ENCODE measurements around the gene ZNF784. TPM values are rescaled to one million over a fixed set of nuclear protein-coding genes. Genes with fewer than 3 reads are reported as not detected.
A peak's percentile ranks its signal among the peaks of the same experiment; 100 is the strongest.

ZNF784 gene
- total and polyA plus RNA-seq, 2 of the 13 experiments (the other 11 are each of a cell fraction or from before 2014, with no cell fraction given), result 4.1 to 4.2 TPM

DNA sequence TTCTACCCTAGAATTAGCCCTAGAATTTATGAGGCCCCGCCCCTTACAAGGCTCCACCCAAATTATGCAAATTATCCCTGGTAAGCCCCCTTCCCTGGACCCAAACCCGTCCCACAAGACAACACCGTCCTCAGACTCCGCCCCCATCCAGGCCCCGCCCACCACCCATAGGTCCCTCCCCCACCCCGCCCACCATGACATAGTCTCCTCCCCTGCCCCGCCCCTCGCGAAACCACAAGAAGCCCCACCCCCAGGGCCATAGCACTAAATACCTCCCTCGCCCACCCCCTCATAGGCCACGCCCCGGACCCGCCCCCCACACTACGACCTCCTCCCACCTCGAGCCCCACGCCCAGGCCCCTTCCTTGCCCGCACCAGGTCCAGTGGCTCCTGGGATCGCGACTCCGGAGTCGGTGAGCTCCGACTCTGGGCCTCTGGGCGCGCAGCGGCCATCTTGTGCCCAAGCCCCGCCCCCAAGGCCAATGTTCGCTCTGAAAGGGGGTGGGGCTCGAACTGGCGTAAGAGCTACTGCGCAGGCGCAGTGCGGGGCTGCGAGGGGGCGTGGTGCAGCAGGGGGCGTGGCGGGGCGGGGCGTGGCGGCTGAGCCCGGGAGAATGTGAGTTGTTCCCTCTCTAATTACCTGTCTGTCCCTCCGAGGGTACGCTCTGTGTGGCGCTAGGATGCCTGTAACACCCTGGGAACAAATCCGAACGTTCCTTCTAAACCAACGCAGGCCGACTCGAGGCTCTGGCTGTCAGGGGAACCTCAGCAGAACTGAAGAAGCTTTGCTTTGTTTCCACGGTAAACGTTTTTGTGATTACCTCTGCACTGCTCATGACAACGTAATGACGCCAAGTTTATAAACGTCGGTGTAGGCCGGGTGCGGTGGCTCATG lies at the start of gene ZNF784 (continued):
- TF ChIP-seq GRHL1 (CRISPR knock-in tag; conservative IDR thresholded peaks at IDR 0.05) (no peak), PHF5A (CRISPR knock-in tag; IDR thresholded peaks at IDR 0.05; ENCODE audit: low read depth, unreplicated experiment) (no peak), PAX8 (CRISPR knock-in tag; IDR thresholded peaks at IDR 0.05; ENCODE audit: borderline replicate concordance) (no peak), ZNF670 (CRISPR knock-in tag; IDR thresholded peaks at IDR 0.05; ENCODE audit: borderline replicate concordance) (no peak), FIP1L1 (IDR thresholded peaks at IDR 0.05; ENCODE audit: borderline replicate concordance, insufficient read depth, low read depth, low read length) (no peak), ZNF800 (CRISPR knock-in tag; IDR thresholded peaks at IDR 0.05) (no peak), CREB1 (IDR thresholded peaks at IDR 0.05) (no peak), CREB1 (CRISPR knock-in tag; IDR thresholded peaks at IDR 0.05) (no peak), KDM5A (IDR thresholded peaks at IDR 0.05; ENCODE audit: borderline replicate concordance, low read length) (peak; percentile 59; the same call in 1 of the 2 replicates), CHD4 (IDR thresholded peaks at IDR 0.05; ENCODE audit: borderline replicate concordance, low read length) (no peak), CEBPG (CRISPR knock-in tag; IDR thresholded peaks at IDR 0.05) (no peak), ZNF713 (CRISPR knock-in tag; IDR thresholded peaks at IDR 0.05) (no peak), MNT (IDR thresholded peaks at IDR 0.05) (0 out of 2 replicates have a peak, but pooled peaks have one; percentile 14), MBNL3 (CRISPR knock-in tag; conservative IDR thresholded peaks at IDR 0.05) (no peak), ZBTB2 (CRISPR knock-in tag; IDR thresholded peaks at IDR 0.05; ENCODE audit: low read depth) (no peak), SIX1 (CRISPR knock-in tag; IDR thresholded peaks at IDR 0.05; ENCODE audit: borderline replicate concordance) (no peak), ZNF850 (CRISPR knock-in tag; conservative IDR thresholded peaks at IDR 0.05) (no peak), HMG20A (CRISPR knock-in tag; IDR thresholded peaks at IDR 0.05; ENCODE audit: borderline replicate concordance) (no peak), GABPB1 (CRISPR knock-in tag; IDR thresholded peaks at IDR 0.05) (peak; percentile 48; the same call in 1 of the 2 replicates), ELF4 (CRISPR knock-in tag; IDR thresholded peaks at IDR 0.05; ENCODE audit: borderline replicate concordance) (no peak), NFKB2 (CRISPR knock-in tag; IDR thresholded peaks at IDR 0.05; ENCODE audit: borderline replicate concordance) (no peak), KDM3A (CRISPR knock-in tag; IDR thresholded peaks at IDR 0.05; ENCODE audit: low read depth) (no peak), SAP130 (CRISPR knock-in tag; IDR thresholded peaks at IDR 0.05; ENCODE audit: low read depth) (peak; percentile 69), ZNF160 (CRISPR knock-in tag; IDR thresholded peaks at IDR 0.05) (no peak)

Measured in HepG2 (cell line).